Rectal smooth muscle tissue (tissue), 1 donor: ENCODE data around the gene BSDC1.

Experiments
- H3K27ac ChIP-seq: one replicate; pipeline ENCODE4 v1.7.0; 2013; ENCODE audit warnings: low read depth, low read length, inconsistent platforms
- H3K27me3 ChIP-seq: one replicate; pipeline ENCODE4 v1.7.0; 2013; ENCODE audit warnings: low read length; ENCODE audit not compliant: control insufficient read depth, insufficient read depth
- H3K36me3 ChIP-seq: one replicate; pipeline ENCODE4 v1.7.0; 2013; ENCODE audit warnings: low read length; ENCODE audit not compliant: control insufficient read depth, insufficient read depth
- H3K4me1 ChIP-seq: one replicate; pipeline ENCODE4 v1.7.0; 2013; ENCODE audit warnings: low read length; ENCODE audit not compliant: control insufficient read depth, insufficient read depth
- H3K4me3 ChIP-seq: one replicate; pipeline ENCODE4 v1.7.0; 2013; ENCODE audit warnings: low read length
- H3K9ac ChIP-seq: one replicate; pipeline ENCODE4 v1.7.0; 2013; ENCODE audit warnings: low read length

BSDC1 gene

DNA sequence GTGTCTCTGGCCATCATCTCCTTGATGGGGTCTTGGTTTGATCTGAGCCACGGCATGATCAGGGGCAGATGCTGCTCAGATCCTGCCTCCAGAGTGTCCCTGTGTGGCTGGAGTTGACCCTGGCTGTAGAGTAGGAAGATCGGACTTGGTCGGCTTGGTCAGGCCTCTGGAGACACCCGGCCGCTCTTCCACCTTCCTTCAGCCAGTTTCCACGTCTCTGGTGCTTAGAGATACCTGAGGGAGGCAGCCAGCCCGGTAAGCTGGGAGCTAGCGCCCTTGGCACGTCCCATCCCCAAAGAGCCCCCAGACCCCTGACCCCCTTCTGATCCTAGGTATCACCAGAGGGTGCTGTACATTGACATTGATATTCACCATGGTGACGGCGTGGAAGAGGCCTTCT, 67.0 kb downstream of the BSDC1 start:
- no peak overlapping the region for H3K4me3 ChIP-seq
- H3K4me1 ChIP-seq, result no peaks in the 10 kb centered on the region
- no peak overlapping the region for H3K9ac ChIP-seq
- H3K27me3 ChIP-seq, result no peaks in the 10 kb centered on the region
- peaks cover 39% of the 10 kb centered on the region for H3K36me3 ChIP-seq
- no peak overlapping the region for H3K27ac ChIP-seq

DNA sequence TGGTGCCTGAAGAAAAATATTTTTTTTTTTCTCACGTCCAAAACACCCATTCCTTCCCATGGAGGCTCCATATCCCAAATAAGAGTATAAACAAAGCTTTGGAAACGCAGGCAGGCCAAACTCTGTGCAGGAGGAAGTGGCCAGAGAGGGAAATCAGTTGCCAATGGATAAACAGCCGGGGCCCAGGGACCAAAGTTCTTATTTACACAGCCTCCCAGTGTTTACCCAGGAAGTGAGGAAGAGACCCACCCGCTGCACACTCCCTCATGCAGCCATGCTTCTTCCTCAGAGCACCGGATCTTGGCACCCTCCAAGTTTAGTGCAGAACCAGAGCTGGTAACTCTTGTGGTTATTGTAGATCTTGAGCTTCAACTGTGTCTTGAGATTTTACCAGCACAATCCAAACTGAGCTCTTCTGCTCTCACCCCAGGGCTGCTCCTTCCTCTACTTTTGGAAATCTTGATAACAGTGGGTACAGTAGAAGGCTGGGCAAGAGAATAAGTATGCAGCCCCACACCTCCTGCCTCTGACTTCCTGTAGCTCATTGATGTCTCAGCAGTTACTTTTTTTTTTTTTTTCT, 72.4 kb downstream of the BSDC1 start:
- no peak overlapping the region for H3K9ac ChIP-seq
- H3K4me3 ChIP-seq, result peak overlapping the region; percentile 9
- H3K36me3 ChIP-seq, result peaks cover 6% of the 10 kb centered on the region
- no peaks in the 10 kb centered on the region for H3K27me3 ChIP-seq
- no peaks in the 10 kb centered on the region for H3K4me1 ChIP-seq
- H3K27ac ChIP-seq, result no peak overlapping the region

DNA sequence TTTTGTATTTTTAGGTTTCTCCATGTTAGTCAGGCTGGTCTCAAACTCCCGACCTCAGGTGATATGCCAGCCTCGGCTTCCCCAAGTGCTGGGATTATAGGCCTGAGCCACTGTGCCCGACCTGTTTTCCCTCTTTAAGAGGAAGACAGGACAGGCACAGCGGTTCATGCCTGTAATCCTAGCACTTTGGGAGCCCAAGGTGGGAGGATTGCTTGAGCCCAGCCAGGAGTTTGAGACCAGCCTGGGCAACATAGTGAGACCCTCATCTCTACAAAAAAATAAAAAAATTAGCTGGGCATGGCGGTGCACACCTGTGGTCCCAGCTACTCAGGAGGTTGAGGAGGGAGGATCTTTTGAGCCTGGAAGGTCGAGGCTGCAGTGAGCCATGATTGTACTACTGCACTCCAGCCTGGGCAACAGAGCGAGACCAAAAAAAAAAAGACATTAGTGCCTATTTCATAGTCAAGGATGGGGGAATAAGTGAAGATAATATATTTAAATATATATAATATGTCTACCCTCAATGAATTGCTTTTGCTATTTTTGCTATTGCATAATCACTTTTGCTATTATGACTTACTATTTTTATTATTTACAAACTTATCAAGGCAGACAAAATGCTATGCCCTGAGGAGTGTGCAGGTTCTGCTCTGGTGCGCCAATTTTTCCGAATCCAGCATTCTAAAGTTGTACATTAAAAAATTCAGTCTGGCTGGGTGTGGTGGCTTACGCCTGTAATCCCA, 75.9 kb downstream of the BSDC1 start:
- Histone ChIP-seq H3K27me3 (no peaks in the 10 kb centered on the region), H3K9ac (no peak overlapping the region), H3K4me1 (no peaks in the 10 kb centered on the region), H3K27ac (no peak overlapping the region), H3K4me3 (no peak overlapping the region), H3K36me3 (peaks cover 4% of the 10 kb centered on the region)

- Histone ChIP-seq H3K27me3 (no peaks in the 10 kb centered on the region), H3K4me1 (no peaks in the 10 kb centered on the region), H3K9ac (no peak overlapping the region), H3K36me3 (peaks cover 4% of the 10 kb centered on the region), H3K27ac (no peak overlapping the region), H3K4me3 (no peak overlapping the region)
Measured at GRCh38 chr1:32316903-32317277, 77.4 kb downstream of the BSDC1 start.
